GM12878 (cell line): ENCODE measurements around the gene MAST3.

ENCODE experiments used
- EZH2 ChIP-seq: IDR thresholded peaks from 2 replicates; pipeline ENCODE4 v1.6.1; 2012; ENCODE audit warnings: low read depth, mild to moderate bottlenecking, control low read depth, inconsistent platforms, low read length, borderline replicate concordance; ENCODE audit not compliant: control insufficient read depth
- HSF1 ChIP-seq: fragments of 150-350 bp; IDR thresholded peaks from 2 replicates; pipeline ENCODE4 v1.6.1; 2014; ENCODE audit warnings: mild to moderate bottlenecking, low read depth, low read length
- SIN3A ChIP-seq: IDR thresholded peaks from 2 replicates; pipeline ENCODE4 v1.6.1; 2012; ENCODE audit warnings: low read depth, low read length, improper control_type of control experiment
- TF ChIP-seq, protein P1 (sequence below), 3 experiments: IDR thresholded peaks in 2 of 3; conservative IDR thresholded peaks in 1 of 3; 2 replicates each; pipeline ENCODE4 v1.5.1; 2011; ENCODE audit warnings: low read depth in 3 of 3, low read length in 3 of 3, mild to moderate bottlenecking in 3 of 3, control low read depth in 2 of 3, moderate library complexity in 2 of 3, inconsistent platforms in 1 of 3, mixed read lengths in 1 of 3; ENCODE audit not compliant: control insufficient read depth in 2 of 3, insufficient read depth in 1 of 3; ENCODE audit errors: extremely low read depth in 1 of 3
- TF ChIP-seq, protein P2 (sequence below): IDR thresholded peaks from 2 replicates; pipeline ENCODE4 v1.6.1; 2011; ENCODE audit warnings: borderline replicate concordance, low read depth, mild to moderate bottlenecking, moderate library complexity, mixed read lengths, low read length; ENCODE audit not compliant: insufficient read depth; ENCODE audit errors: extremely low read length
- TF ChIP-seq, protein P3 (sequence below): IDR thresholded peaks from 2 replicates; pipeline ENCODE4 v1.6.1; 2011; ENCODE audit warnings: borderline replicate concordance, low read depth, mild to moderate bottlenecking, moderate library complexity, low read length; ENCODE audit not compliant: insufficient read depth, poor library complexity, severe bottlenecking

DNA sequence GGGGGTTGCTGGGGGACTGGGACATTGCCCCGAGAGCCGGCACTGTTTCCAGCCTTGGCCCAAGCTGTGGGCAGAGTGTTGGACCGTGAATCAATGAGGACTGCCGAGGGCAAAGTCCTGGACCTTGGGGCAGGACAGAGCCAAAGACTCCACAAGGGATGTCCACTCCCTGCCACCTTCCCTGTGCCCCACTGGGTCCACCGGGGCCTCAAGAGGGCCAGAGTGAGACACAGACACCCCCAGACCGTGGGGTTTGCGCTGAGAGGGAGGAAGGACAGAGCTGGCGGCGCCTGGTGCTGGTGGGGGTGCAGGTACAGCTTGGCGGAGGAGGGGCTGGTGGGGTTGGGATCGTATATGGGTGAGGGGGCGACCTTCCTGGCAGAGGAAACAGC is 11.8 kb downstream of the MAST3 start:
- TF ChIP-seq, protein P1, sequence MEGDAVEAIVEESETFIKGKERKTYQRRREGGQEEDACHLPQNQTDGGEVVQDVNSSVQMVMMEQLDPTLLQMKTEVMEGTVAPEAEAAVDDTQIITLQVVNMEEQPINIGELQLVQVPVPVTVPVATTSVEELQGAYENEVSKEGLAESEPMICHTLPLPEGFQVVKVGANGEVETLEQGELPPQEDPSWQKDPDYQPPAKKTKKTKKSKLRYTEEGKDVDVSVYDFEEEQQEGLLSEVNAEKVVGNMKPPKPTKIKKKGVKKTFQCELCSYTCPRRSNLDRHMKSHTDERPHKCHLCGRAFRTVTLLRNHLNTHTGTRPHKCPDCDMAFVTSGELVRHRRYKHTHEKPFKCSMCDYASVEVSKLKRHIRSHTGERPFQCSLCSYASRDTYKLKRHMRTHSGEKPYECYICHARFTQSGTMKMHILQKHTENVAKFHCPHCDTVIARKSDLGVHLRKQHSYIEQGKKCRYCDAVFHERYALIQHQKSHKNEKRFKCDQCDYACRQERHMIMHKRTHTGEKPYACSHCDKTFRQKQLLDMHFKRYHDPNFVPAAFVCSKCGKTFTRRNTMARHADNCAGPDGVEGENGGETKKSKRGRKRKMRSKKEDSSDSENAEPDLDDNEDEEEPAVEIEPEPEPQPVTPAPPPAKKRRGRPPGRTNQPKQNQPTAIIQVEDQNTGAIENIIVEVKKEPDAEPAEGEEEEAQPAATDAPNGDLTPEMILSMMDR (IDR thresholded peaks at IDR 0.05 in 2 of 3, conservative IDR thresholded peaks at IDR 0.05 in 1 of 3; ENCODE audit: control insufficient read depth in 2 of 3, extremely low read depth in 1 of 3, insufficient read depth in 1 of 3, low read depth in 3 of 3, low read length in 3 of 3) = no peak
- TF ChIP-seq SIN3A (no peak), HSF1 (no peak), EZH2 (no peak)
- TF ChIP-seq, protein P2, sequence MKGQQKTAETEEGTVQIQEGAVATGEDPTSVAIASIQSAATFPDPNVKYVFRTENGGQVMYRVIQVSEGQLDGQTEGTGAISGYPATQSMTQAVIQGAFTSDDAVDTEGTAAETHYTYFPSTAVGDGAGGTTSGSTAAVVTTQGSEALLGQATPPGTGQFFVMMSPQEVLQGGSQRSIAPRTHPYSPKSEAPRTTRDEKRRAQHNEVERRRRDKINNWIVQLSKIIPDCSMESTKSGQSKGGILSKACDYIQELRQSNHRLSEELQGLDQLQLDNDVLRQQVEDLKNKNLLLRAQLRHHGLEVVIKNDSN = no peak
- TF ChIP-seq, protein P3, sequence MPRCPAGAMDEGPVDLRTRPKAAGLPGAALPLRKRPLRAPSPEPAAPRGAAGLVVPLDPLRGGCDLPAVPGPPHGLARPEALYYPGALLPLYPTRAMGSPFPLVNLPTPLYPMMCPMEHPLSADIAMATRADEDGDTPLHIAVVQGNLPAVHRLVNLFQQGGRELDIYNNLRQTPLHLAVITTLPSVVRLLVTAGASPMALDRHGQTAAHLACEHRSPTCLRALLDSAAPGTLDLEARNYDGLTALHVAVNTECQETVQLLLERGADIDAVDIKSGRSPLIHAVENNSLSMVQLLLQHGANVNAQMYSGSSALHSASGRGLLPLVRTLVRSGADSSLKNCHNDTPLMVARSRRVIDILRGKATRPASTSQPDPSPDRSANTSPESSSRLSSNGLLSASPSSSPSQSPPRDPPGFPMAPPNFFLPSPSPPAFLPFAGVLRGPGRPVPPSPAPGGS = no peak
